Measurements from ENCODE around the gene OR13A1.
"Not testable (repeated sequence)": the region's sequence is repeated elsewhere in the genome, so short reads cannot be mapped to it uniquely, and the experiment has no call there.

OR13A1 gene

GRCh38 chr10:45280113-45280760 lies 35.2 kb downstream of the OR13A1 start:
- DNase-seq (ENCODE audit: low read depth) = no peak

- no peak for DNase-seq (ENCODE audit: low read depth)
Measured at GRCh38 chr10:45279682-45280081, 35.7 kb downstream of the OR13A1 start.

- no peak for DNase-seq (ENCODE audit: low read depth)
Measured at GRCh38 chr10:45278860-45279498, 36.4 kb downstream of the OR13A1 start.

- DNase-seq (ENCODE audit: low read depth) = not testable (repeated sequence)
Measured at GRCh38 chr10:45276146-45276545, 39.3 kb downstream of the OR13A1 start.

- DNase-seq (ENCODE audit: low read depth) = no peak
Measured at GRCh38 chr10:45274364-45274763, 41.0 kb downstream of the OR13A1 start.

GRCh38 chr10:45267777-45268176 lies 47.6 kb downstream of the OR13A1 start:
- DNase-seq (ENCODE audit: low read depth) = not testable (repeated sequence)

GRCh38 chr10:45265996-45266395 lies 49.4 kb downstream of the OR13A1 start:
- DNase-seq (ENCODE audit: low read depth) = no peak

DNA sequence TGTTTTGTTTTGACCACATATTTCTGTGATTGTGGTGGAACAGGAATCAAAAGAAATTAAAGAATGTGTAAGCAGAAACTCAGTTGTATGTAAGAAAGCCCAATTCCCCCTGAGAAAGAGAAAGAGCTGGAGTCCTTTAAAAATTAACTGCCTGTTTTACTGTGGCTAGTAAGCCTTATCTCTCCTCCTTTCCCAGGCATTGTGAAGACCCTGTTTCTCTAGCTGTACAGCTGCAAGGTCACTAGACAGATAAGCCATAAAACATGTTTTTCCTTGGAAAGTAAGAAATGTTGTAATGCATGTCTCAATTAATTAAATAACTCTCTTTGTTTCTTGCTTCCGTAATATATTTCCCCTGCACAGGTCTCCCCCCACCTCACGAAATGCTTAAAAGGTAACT lies 53.5 kb downstream of the OR13A1 start:
- DNase-seq (ENCODE audit: low read depth) = no peak

DNA sequence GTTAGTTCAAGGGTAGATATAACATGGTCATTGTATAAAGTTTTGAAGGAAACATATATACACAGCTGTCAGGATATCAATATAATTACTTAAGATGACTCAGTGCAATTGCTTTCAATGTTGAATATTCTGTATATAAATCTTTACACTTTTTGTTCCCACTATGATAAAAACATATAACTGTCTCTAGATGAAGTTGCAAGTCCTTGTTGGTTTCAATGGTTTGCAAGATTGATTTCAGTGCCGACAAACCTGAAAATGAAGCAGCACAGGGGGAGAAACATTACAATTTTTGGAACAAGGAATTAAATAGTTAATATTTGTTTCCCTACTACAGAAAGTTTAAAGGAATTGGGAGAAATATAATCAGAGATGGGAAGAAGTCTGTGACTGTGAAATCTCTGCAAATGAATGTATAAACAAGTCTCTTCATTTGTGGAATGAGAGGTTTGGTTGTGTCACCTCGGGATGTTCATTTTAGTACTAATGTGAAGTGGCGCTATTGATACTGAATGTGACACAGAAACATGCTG lies 54.1 kb downstream of the OR13A1 start:
- DNase-seq (ENCODE audit: low read depth) = no peak

- DNase-seq (ENCODE audit: low read depth) = not testable (repeated sequence)
Measured at GRCh38 chr10:45260635-45261034, 54.8 kb downstream of the OR13A1 start.

DNA sequence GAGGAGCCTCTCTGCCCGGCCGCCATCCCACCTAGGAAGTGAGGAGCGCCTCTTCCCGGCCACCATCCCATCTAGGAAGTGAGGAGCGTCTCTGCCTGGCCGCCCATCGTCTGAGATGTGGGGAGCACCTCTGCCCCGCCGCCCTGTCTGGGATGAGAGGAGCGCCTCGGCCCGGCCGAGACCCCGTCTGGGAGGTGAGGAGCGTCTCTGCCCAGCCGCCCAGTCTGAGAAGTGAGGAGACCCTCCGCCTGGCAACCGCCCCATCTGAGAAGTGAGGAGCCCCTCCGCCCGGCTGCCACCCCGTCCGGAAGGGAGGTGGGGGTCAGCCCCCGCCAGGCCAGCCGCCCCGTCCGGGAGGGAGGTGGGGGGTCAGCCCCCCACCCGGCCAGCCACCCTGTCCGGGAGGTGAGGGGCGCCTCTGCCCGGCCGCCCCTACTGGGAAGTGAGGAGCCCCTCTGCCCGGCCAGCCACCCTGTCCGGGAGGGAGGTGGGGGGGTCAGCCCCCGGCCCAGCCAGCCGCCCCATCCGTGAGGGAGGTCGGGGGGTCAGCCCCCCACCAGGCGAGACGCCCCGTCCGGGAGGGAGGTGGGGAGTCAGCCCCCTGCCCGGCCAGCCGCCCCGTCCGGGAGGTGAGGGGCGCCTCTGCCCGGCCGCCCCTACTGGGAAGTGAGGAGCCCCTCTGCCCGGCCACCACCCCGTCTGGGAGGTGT lies 55.5 kb downstream of the OR13A1 start:
- DNase-seq (ENCODE audit: low read depth) = not testable (repeated sequence)

- DNase-seq (ENCODE audit: low read depth) = no peak
Measured at GRCh38 chr10:45257600-45257999, 57.8 kb downstream of the OR13A1 start.

DNA sequence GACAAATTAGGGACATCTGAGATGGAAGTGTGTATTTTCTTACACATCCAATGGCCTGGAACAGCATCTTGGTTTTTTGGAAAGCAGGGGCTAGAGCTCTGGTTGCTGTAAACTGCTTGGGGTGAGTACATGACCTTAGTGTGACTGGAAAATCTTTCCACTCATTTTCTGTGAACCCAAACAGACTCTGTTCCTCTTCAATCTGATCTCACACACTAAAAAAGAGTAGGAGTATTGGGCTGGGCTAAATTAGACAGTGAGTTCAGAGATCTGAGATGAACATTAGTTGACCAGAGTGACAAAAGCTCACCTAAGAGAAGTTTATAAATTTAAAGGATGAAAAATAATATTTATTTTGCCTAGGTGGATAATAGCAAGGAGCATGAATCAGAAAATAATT lies 59.2 kb downstream of the OR13A1 start:
- DNase-seq (ENCODE audit: low read depth) = no peak

GRCh38 chr10:45255706-45256105 lies 59.7 kb downstream of the OR13A1 start:
- DNase-seq (ENCODE audit: low read depth) = no peak

DNA sequence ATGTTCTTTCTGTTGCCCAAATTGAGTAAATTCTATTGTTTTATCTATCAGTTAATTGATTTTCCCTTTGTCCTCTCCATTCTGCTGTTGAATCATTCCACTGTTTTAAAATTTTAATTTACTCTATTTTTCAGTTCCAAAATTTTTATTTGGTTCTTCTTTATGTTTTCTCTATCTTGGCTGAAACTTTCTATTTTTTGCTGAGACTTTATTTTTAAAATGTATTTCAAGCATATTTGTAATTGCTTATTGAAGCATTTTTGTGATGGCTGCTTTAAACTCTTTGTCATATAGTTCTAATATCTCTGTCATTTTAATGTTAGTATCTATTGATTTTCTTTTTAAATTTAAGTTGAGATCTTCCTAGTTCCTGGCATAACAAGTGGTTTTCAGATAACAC lies 60.5 kb downstream of the OR13A1 start:
- no peak for DNase-seq (ENCODE audit: low read depth)

DNA sequence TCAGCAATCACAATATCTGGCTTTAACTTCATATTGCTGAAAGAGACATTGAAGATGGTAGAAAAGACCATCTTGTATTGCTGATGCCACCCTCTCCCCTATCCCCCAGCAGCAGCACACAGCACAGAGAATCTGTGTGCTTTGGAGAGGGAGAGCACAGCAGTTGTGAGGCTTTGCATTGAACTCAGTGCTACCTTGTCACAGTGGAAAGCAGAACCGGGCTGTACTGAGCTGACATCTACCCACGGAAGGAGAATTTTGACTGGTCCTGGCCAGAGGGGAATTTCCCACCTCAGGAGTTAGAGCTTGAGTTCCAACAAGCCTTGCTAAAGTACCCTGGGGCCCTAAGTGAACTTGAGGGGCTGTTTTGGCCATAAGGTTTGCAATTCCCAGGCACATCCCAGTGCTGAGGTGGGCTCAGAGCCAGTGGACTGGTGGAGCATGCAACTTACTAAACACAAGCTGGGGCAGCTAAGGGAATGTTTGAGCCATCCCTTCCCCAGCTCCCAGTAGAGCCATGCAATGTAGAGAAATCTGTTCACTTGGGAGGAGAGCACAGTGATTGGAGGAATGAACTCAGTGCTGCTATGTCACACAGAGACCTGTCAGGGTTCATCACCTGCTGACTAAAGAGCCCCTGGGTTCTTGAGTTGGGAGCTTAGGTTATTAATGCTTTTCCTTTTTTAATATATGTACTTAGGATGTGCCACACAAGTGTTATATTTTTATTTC lies 62.1 kb downstream of the OR13A1 start:
- DNase-seq (ENCODE audit: low read depth) = no peak
